GM18498 (cell line): ENCODE results near the gene MAX.
A peak's percentile ranks its signal among the peaks of the same experiment; 100 is the strongest.

Source experiments
- ATAC-seq: cut with Tn5 transposase; IDR thresholded peaks from one replicate; pipeline ENCODE4 v1.9.1; 2021; ENCODE audit warnings: mild to moderate bottlenecking, moderate library complexity; ENCODE audit not compliant: unreplicated experiment

The MAX gene

GRCh38 chr14:65102441-65103149 lies at the start of gene MAX:
Gene MAX (minus strand): TSS chr14:65102517. CDS start chr14:65102339, 178 bp downstream.
- peak; percentile 91 for ATAC-seq

GRCh38 chr14:65151609-65151956 lies 49.3 kb upstream of the MAX start:
- ATAC-seq, result no peak

- no peak for ATAC-seq
These were observed 48.7 kb upstream of the MAX start for GRCh38 chr14:65150898-65151608.

GRCh38 chr14:65149116-65149515 lies 46.8 kb upstream of the MAX start:
- ATAC-seq, result no peak

GRCh38 chr14:65144170-65144569 lies 41.9 kb upstream of the MAX start:
- no peak for ATAC-seq

GRCh38 chr14:65142914-65143625 lies 40.8 kb upstream of the MAX start:
- no peak for ATAC-seq

- no peak for ATAC-seq
These were observed 40.1 kb upstream of the MAX start for GRCh38 chr14:65142429-65142828.

- no peak for ATAC-seq
These were observed 39.2 kb upstream of the MAX start for GRCh38 chr14:65141523-65141922.

GRCh38 chr14:65137648-65138307 lies 35.5 kb upstream of the MAX start:
- no peak for ATAC-seq

GRCh38 chr14:65134651-65135579 lies 32.6 kb upstream of the MAX start:
- ATAC-seq, result no peak

GRCh38 chr14:65132855-65133254 lies 30.5 kb upstream of the MAX start:
- ATAC-seq, result no peak

- ATAC-seq, result no peak
These were observed 29.0 kb upstream of the MAX start for GRCh38 chr14:65131301-65131701.

- no peak for ATAC-seq
These were observed 25.8 kb upstream of the MAX start for GRCh38 chr14:65128096-65128495.

- ATAC-seq, result no peak
These were observed 15.7 kb upstream of the MAX start for GRCh38 chr14:65117769-65118745.

GRCh38 chr14:65115615-65116014 lies 13.3 kb upstream of the MAX start:
- no peak for ATAC-seq

GRCh38 chr14:65110525-65110924 lies 8.2 kb upstream of the MAX start:
- ATAC-seq, result no peak

- no peak for ATAC-seq
These were observed 7.0 kb upstream of the MAX start for GRCh38 chr14:65109357-65109756.

- no peak for ATAC-seq
These were observed 4.9 kb upstream of the MAX start for GRCh38 chr14:65107200-65107599.

GRCh38 chr14:65106736-65107135 lies 4.4 kb upstream of the MAX start:
- ATAC-seq, result no peak
